Muscle of leg (tissue), 11 donors: ENCODE data around the gene ASAP3. TPM values are rescaled to one million over a fixed set of nuclear protein-coding genes. Genes with fewer than 3 reads are reported as not detected.
A peak's percentile ranks its signal among the peaks of the same experiment; 100 is the strongest.

ENCODE experiments used
- DNase-seq: peaks from one replicate; pipeline ENCODE4 v3.0.0; 2013
- H3K27ac ChIP-seq: one replicate; pipeline ENCODE4 v1.5.1; 2013; ENCODE audit warnings: mild to moderate bottlenecking, low read length, control low read depth
- H3K27me3 ChIP-seq: one replicate; pipeline ENCODE4 v1.6.1; 2013; ENCODE audit warnings: low read length; ENCODE audit not compliant: control insufficient read depth, insufficient read depth
- H3K36me3 ChIP-seq: one replicate; pipeline ENCODE4 v1.6.1; 2013; ENCODE audit warnings: low read length; ENCODE audit not compliant: control insufficient read depth, insufficient read depth
- H3K4me1 ChIP-seq: one replicate; pipeline ENCODE4 v1.6.1; 2013; ENCODE audit warnings: low read length; ENCODE audit not compliant: control insufficient read depth, insufficient read depth
- H3K4me3 ChIP-seq: one replicate; pipeline ENCODE4 v1.5.1; 2013; ENCODE audit warnings: low read length, control low read depth
- H3K9me3 ChIP-seq: replicated peaks from 2 replicates; pipeline ENCODE4 v1.6.1; 2013; ENCODE audit warnings: low read depth, low read length; ENCODE audit not compliant: control insufficient read depth
- WGBS: methylation state at CpG from one replicate; pipeline ENCODE4 v1.1.5; 2013; ENCODE audit warnings: missing lambda C conversion rate; ENCODE audit not compliant: insufficient coverage; 5-methylcytosine and 5-hydroxymethylcytosine counted together
- polyA plus RNA-seq, 8 donors: library from polyadenylated mRNA; unstranded; fragments of 120-200 nt; gene quantifications; one replicate each; pipeline versions ENCODE4 v1.2.1 to v1.2.3, GENCODE V29; 2013; ENCODE audit warnings: inconsistent platforms in 1 of 8, low replicate concordance in 1 of 8; ENCODE audit not compliant: insufficient read length in 8 of 8, insufficient read depth in 1 of 8
- total RNA-seq: library from RNA; stranded (reverse); fragments of 120-200 nt; gene quantifications from one replicate; pipeline ENCODE4 v1.2.4, GENCODE V29; 2013

The ASAP3 gene
- total and polyA plus RNA-seq, 9 donors: 47.6 to 66.3 (median 54.1) TPM

DNA sequence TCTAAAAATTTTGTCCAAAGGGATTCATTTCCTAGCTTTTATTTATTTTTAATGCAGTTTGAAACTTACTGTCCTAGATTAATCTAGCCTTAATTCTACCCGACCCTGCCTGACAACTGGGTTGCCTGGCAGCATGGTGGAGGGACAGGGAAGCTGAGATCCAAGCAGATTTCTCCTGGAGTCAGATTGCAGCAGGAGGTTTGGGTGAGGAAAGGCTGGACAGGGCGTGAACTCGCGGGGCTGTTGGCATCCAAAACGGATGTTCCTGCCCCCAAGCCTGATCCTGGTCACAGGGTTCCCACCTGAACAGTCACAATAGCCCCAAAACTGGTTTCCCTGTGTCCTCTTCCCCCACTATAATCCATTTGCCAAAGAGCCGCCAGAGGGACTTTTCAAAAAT lies 82.7 kb downstream of the ASAP3 start:
- H3K4me3 ChIP-seq: no peak overlapping the region
- WGBS: 58% methylated on average over 2 of the region's 6 CpGs
- H3K9me3 ChIP-seq: no peaks in the 10 kb centered on the region
- H3K27ac ChIP-seq: peak overlapping the region; percentile 87
- peaks cover 49% of the 10 kb centered on the region for H3K4me1 ChIP-seq
- H3K36me3 ChIP-seq: peaks cover 66% of the 10 kb centered on the region
- H3K27me3 ChIP-seq: no peaks in the 10 kb centered on the region
- DNase-seq: no peak

DNA sequence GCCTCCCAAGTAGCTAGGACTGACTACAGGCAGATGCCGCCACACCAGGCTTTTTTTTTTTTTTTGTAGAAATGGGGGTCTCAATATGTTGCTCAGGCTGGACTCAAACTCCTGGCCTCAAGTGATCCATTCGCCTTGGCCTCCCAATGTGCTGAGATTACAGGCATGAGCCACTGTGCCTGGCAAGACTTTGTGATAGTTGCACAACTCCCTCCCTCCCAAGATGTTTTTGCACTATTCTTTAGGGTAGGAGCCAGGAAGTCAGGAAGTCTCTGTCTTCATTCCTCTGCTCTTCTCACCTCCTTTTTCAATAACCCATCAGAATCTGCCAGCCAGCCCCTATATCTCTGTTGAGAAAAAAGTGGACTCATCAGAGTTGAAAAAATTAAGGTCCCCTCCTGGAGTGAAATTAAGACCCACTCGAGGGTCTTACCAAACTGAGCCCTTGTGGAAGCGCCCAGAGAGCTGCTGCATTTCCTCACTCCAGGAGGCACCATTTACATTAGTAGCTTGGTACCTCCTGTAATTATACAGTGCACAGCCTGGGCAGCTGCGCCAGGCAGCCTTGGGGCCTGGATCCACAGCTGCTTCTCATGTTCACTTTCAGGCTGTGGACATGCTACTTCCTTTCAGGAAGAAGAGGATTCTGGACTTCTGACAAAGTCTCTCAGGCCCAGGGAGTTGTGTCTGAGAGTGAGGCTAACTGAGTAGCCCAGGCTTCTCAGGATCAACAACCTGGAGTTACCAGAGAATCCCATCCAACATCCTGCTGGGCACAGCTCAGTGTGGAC lies 83.5 kb downstream of the ASAP3 start:
- Histone ChIP-seq H3K36me3 (peaks cover 63% of the 10 kb centered on the region), H3K27ac (peak overlapping the region; percentile 87), H3K9me3 (no peaks in the 10 kb centered on the region), H3K4me1 (peaks cover 52% of the 10 kb centered on the region), H3K27me3 (no peaks in the 10 kb centered on the region), H3K4me3 (no peak overlapping the region)
- WGBS: 83% methylated on average over 3 of the region's 5 CpGs
- peak; percentile 60 for DNase-seq

DNA sequence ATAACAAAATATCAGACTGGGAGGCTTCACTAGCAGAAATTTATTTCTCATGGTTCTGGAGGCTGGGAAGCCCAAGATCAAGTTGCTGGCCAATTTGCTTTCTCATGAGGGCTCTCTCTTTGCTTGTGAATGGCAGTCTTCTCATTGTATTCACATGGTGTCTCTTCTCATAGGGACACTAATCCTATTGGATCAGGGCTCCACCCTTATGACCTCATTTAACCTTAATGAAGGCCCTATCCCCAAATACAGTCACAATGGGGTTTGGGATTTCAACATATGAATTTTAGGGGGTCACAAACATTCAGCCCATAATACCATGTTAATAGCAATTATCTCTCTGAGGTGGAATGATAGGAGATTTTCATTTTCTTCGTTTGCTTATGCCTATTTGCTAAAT lies 84.8 kb downstream of the ASAP3 start:
- DNase-seq: no peak
- Histone ChIP-seq H3K27me3 (no peaks in the 10 kb centered on the region), H3K36me3 (peaks cover 62% of the 10 kb centered on the region), H3K4me3 (no peak overlapping the region), H3K9me3 (no peaks in the 10 kb centered on the region), H3K4me1 (peaks cover 57% of the 10 kb centered on the region), H3K27ac (no peak overlapping the region)
- WGBS: no CpG with 5 or more reads among the region's 1 CpG

DNA sequence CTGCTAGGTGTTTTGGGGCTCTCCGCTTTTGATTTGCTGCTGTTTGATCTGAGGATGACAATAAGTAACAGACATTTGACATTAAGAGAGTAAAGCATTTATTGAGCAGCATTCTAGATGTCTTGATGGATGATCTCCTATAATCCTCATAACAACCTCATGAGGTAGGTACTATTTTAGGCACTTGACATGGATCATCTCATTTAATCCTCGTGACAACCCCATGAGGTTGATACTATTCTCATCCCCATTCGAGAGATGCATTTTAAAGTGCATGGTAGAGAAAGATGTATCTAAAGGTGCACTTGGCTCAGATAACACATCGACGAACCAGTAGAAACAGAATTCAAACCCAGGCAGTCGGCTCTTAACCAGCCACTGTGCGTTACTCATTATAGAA lies 86.1 kb downstream of the ASAP3 start:
- Histone ChIP-seq H3K4me1 (peaks cover 54% of the 10 kb centered on the region), H3K27ac (peak overlapping the region; percentile 79), H3K9me3 (no peaks in the 10 kb centered on the region), H3K36me3 (peaks cover 70% of the 10 kb centered on the region), H3K27me3 (no peaks in the 10 kb centered on the region), H3K4me3 (no peak overlapping the region)
- DNase-seq: no peak
- WGBS: 82% methylated on average over 5 of the region's 7 CpGs

DNA sequence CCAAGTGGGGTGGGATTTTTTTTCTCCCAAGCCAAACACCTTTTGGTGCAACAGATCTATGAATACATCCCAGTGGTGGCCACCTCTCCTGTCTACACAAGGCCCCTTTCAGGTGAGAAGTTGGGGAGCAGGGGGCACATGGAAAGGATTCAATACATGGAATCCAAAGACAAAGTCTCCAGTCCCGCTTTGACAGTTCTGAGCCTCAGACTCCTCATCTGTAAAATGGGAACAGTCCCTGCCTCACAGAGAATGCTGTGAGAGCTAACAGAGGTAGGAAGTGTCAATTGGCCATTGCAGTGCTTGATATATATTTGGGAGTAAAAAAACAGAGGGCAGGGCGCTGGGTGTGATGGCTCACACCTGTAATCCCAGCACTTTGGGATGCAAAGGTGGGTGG lies 87.6 kb downstream of the ASAP3 start:
- peaks cover 58% of the 10 kb centered on the region for H3K36me3 ChIP-seq
- no peak for DNase-seq
- no peak overlapping the region for H3K4me3 ChIP-seq
- no peak overlapping the region for H3K27ac ChIP-seq
- peaks cover 40% of the 10 kb centered on the region for H3K4me1 ChIP-seq
- WGBS: 100% methylated on average over 1 of the region's 2 CpGs
- H3K9me3 ChIP-seq: no peaks in the 10 kb centered on the region
- no peaks in the 10 kb centered on the region for H3K27me3 ChIP-seq

DNA sequence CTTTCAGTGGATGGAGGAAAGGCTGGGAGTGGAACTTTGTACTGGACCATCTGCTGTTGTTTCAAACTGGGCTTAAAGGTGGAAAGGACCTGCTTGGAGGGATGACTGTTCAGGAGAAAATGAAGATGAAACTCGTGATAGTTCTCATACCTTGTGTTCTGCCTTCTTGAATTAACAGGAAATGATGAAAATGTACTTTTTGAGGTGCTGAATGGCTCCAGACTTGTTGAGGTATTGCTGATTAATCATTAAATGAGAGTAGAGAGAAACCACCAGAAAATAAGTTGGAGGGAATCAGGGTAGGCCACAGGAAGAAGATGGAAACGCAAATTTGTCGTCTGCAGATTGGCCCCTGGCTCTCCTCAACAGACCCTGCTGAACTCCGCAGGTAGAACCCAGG lies 88.1 kb downstream of the ASAP3 start:
- H3K27ac ChIP-seq: peak overlapping the region; percentile 96
- no peaks in the 10 kb centered on the region for H3K9me3 ChIP-seq
- H3K36me3 ChIP-seq: peaks cover 56% of the 10 kb centered on the region
- no peak overlapping the region for H3K4me3 ChIP-seq
- DNase-seq: no peak
- peaks cover 35% of the 10 kb centered on the region for H3K4me1 ChIP-seq
- WGBS: 92% methylated on average over 4 of the region's 4 CpGs
- H3K27me3 ChIP-seq: no peaks in the 10 kb centered on the region

DNA sequence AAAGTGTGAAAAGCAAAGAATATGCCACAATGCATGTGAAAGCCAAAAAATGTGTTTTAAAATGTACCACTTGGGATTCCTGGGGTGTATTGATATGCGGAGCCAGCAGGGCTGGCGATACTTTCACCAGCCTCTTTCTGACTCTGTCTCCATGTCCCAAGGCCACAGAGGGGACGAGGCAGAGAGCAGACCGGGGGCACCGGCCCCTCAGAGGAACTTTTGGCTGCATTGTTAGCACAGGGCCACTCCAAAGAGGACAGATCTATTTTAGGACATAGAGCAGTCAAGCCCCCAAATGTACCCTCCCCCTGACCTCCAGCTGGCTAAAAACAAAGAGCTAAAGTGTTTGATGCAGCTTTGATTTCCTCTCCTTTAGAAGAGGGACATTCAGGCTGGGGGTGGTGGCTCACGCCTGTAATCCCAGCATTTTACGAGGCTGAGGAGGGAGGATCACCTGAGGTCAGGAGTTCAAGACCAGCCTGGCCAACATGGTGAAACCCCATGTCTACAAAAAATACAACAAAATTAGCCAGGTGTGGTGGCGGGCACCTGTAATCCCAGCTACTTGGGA lies 88.7 kb downstream of the ASAP3 start:
- H3K27ac ChIP-seq: peak overlapping the region; percentile 96
- WGBS: 53% methylated on average over 3 of the region's 8 CpGs

DNA sequence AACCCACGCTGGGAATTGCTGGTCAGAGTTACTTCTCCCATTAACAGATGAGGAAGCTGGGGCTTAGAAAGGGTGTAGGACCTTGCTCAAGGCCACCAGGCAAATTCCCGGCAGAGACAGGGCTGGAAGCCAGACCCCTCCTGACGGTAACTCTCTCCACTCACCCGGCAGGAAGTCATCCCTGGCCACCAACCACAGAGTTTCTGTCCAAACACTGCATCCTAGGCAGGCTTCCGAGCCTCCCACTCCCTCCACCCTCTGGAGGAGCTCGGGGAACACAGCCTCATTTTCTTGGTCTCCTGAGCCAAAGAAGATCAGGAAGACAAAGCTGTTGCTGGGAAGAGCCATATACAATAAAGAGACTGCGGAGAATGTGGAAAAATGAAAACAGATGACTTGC lies 89.3 kb downstream of the ASAP3 start:
- peak overlapping the region; percentile 96 for H3K27ac ChIP-seq
- H3K27me3 ChIP-seq: no peaks in the 10 kb centered on the region
- peak; percentile 98 for DNase-seq
- no peak overlapping the region for H3K4me3 ChIP-seq
- no peaks in the 10 kb centered on the region for H3K9me3 ChIP-seq
- peaks cover 29% of the 10 kb centered on the region for H3K4me1 ChIP-seq
- peaks cover 46% of the 10 kb centered on the region for H3K36me3 ChIP-seq
- 3% methylated on average over 3 of the region's 7 CpGs for WGBS

More for the DNA sequence above, 88.7 kb downstream of the ASAP3 start:
- peak; percentile 70 for DNase-seq
- Histone ChIP-seq H3K4me1 (peaks cover 29% of the 10 kb centered on the region), H3K27me3 (no peaks in the 10 kb centered on the region), H3K36me3 (peaks cover 51% of the 10 kb centered on the region), H3K9me3 (no peaks in the 10 kb centered on the region), H3K4me3 (no peak overlapping the region)

DNA sequence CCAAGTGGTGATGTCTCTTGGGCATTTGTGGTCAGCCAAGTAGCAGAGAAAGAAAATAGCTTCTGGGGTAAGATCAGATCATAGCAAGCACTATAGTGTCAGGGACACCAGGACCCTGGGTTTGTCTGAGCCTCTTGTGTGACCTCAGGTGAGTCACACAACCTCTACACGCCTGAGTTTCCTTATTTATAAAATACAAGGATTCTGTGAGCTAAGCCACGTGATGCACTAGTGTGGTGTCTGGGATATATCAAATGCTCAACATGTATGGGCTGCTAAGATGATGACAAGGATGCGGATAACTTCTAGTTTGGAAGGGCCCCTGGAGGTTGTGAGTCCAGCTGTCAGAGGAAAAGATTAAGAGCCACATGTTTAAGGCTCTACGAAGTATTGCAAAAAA lies 89.8 kb downstream of the ASAP3 start:
- Histone ChIP-seq H3K4me3 (no peak overlapping the region), H3K36me3 (peaks cover 44% of the 10 kb centered on the region), H3K9me3 (no peaks in the 10 kb centered on the region), H3K4me1 (peaks cover 29% of the 10 kb centered on the region), H3K27me3 (no peaks in the 10 kb centered on the region), H3K27ac (peak overlapping the region; percentile 96)
- peak; percentile 93 for DNase-seq
- WGBS: 20% methylated on average over 1 of the region's 4 CpGs

DNA sequence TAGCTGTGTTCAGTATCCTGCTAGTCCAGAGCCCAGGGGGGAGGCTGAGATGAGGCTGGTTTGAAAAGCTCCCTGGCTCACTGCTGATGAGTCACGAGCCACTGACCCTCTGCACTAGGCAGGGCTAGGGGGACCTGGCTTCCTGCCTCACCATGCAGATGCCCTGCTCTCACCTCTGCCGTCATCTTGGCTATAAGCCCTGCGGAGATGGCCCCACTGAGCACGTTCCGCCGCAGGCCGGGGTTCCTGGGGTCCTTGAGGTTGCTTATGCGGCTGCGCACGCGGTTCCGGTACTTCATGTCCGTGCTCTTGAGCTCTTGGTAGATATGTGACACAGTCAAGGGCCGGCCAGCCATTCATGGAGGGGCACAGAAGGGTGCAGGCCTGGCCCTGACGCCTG lies 90.3 kb downstream of the ASAP3 start:
- 80% methylated on average over 7 of the region's 15 CpGs for WGBS
- Histone ChIP-seq H3K27me3 (no peaks in the 10 kb centered on the region), H3K36me3 (peaks cover 43% of the 10 kb centered on the region), H3K27ac (peak overlapping the region; percentile 96), H3K4me1 (peaks cover 27% of the 10 kb centered on the region), H3K9me3 (no peaks in the 10 kb centered on the region), H3K4me3 (no peak overlapping the region)
- DNase-seq: no peak
